HL-60 (cell line): ENCODE data around the gene SLC6A18.

ENCODE experiments used
- GABPA ChIP-seq: IDR thresholded peaks from 2 replicates; pipeline ENCODE4 v1.6.1; 2012; ENCODE audit warnings: low read depth
- REST ChIP-seq: IDR thresholded peaks from 2 replicates; pipeline ENCODE4 v1.6.1; 2012; ENCODE audit warnings: low read depth; ENCODE audit not compliant: insufficient replicate concordance
- TF ChIP-seq, protein P1 (sequence below): IDR thresholded peaks from one replicate; pipeline ENCODE4 v1.5.1; 2011; ENCODE audit warnings: low read length, control low read depth, inconsistent platforms; ENCODE audit not compliant: insufficient read depth

DNA sequence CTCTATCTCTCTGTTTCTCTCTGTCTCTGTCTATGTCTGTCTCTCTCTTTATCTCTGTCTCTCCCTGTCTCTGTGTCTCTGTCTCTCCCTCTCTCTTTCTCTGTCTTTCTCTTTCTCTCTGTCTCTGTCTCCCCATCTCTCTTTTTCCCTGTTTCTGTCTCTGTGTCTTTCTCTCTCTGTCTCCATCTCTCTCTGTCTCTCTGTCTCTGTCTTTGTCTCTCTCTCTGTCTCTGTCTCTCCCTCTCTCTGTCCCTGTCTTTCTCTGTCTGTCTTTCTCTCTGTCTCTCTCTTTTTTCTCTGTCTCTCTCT, 25.9 kb upstream of the SLC6A18 start:
- TF ChIP-seq, protein P1, sequence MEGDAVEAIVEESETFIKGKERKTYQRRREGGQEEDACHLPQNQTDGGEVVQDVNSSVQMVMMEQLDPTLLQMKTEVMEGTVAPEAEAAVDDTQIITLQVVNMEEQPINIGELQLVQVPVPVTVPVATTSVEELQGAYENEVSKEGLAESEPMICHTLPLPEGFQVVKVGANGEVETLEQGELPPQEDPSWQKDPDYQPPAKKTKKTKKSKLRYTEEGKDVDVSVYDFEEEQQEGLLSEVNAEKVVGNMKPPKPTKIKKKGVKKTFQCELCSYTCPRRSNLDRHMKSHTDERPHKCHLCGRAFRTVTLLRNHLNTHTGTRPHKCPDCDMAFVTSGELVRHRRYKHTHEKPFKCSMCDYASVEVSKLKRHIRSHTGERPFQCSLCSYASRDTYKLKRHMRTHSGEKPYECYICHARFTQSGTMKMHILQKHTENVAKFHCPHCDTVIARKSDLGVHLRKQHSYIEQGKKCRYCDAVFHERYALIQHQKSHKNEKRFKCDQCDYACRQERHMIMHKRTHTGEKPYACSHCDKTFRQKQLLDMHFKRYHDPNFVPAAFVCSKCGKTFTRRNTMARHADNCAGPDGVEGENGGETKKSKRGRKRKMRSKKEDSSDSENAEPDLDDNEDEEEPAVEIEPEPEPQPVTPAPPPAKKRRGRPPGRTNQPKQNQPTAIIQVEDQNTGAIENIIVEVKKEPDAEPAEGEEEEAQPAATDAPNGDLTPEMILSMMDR, result no peak
- TF ChIP-seq GABPA (no peak), REST (no peak)
